HEK293 (cell line): ENCODE data around the gene PI4KA.
A peak's percentile ranks its signal among the peaks of the same experiment; 100 is the strongest.

Experiments
- CTCF ChIA-PET: fragments of 350-600 bp; formaldehyde crosslinking; extraction: SDS; loops from one replicate; lab custom pipeline; 2021; ENCODE audit warnings: antibody characterized with exemption; lab: Yijun Ruan, JAX
- POLR2A ChIA-PET: fragments of 300-600 bp; formaldehyde crosslinking; extraction: SDS; loops from one replicate; lab custom pipeline; 2020; ENCODE audit warnings: antibody characterized with exemption, inconsistent platforms; lab: Yijun Ruan, JAX
- H3K27ac ChIP-seq: fragments of 200-500 bp; sonication (Bioruptor generic); 2 replicates; pipeline ENCODE4 v1.5.1; 2014; ENCODE audit warnings: low read depth, low read length, control low read depth, inconsistent platforms; ENCODE audit errors: extremely low read depth
- H3K36me3 ChIP-seq, 2 experiments: fragments of 200-500 bp in 1 of 2; sonication (Bioruptor generic) in 1 of 2; 1 replicate in 1 of 2; 2 replicates in 1 of 2; pipeline ENCODE4 v1.5.1; 2014 to 2017; ENCODE audit warnings: inconsistent platforms in 2 of 2, low read length in 2 of 2; ENCODE audit not compliant: control insufficient read depth in 2 of 2, insufficient read depth in 1 of 2
- H3K4me1 ChIP-seq: fragments of 200-500 bp; sonication (Bioruptor generic); 2 replicates; pipeline ENCODE4 v1.5.1; 2014; ENCODE audit warnings: mild to moderate bottlenecking, low read length, inconsistent platforms; ENCODE audit not compliant: control insufficient read depth, insufficient read depth
- H3K4me3 ChIP-seq: 2 replicates; pipeline ENCODE4 v1.5.1; 2011; ENCODE audit warnings: low read depth, mild to moderate bottlenecking, control low read depth, low read length, moderate library complexity
- H3K9me3 ChIP-seq: fragments of 200-500 bp; sonication (Bioruptor generic); 2 replicates; pipeline ENCODE4 v1.5.1; 2014; ENCODE audit warnings: low read depth, low read length, inconsistent platforms; ENCODE audit not compliant: control insufficient read depth, insufficient read depth
- ZBTB1 ChIP-seq: fragments of 450-650 bp; formaldehyde crosslinking; IDR thresholded peaks from 2 replicates; pipeline ENCODE4 v1.5.1; 2016; ENCODE audit warnings: missing biosample characterization, missing genetic modification characterization
- ZIC2 ChIP-seq: fragments of 450-650 bp; formaldehyde crosslinking; IDR thresholded peaks from 2 replicates; pipeline ENCODE4 v1.5.1; 2016; ENCODE audit warnings: missing biosample characterization, missing genetic modification characterization
- ZNF155 ChIP-seq: fragments of 450-650 bp; formaldehyde crosslinking; IDR thresholded peaks from 2 replicates; pipeline ENCODE4 v1.5.1; 2016; ENCODE audit warnings: missing biosample characterization, missing genetic modification characterization
- ZNF174 ChIP-seq: fragments of 450-650 bp; formaldehyde crosslinking; IDR thresholded peaks from 2 replicates; pipeline ENCODE4 v1.5.0; 2017; ENCODE audit warnings: missing biosample characterization, mild to moderate bottlenecking, missing genetic modification characterization
- ZNF214 ChIP-seq: fragments of 450-650 bp; formaldehyde crosslinking; IDR thresholded peaks from 2 replicates; pipeline ENCODE4 v1.5.1; 2017; ENCODE audit warnings: missing biosample characterization, mild to moderate bottlenecking, missing genetic modification characterization, borderline replicate concordance
- ZNF837 ChIP-seq: fragments of 450-650 bp; formaldehyde crosslinking; IDR thresholded peaks from 2 replicates; pipeline ENCODE4 v1.5.1; 2016; ENCODE audit warnings: missing biosample characterization, missing genetic modification characterization
- TF ChIP-seq, protein P1 (sequence below): fragments of 450-650 bp; formaldehyde crosslinking; IDR thresholded peaks from 2 replicates; pipeline ENCODE4 v1.5.1; 2016; ENCODE audit warnings: missing biosample characterization, missing genetic modification characterization
- TF ChIP-seq, protein P2 (sequence below): fragments of 450-650 bp; formaldehyde crosslinking; IDR thresholded peaks from 2 replicates; pipeline ENCODE4 v1.5.1; 2016; ENCODE audit warnings: missing biosample characterization, missing genetic modification characterization
- TF ChIP-seq, protein P3 (sequence below): fragments of 450-650 bp; formaldehyde crosslinking; IDR thresholded peaks from 2 replicates; pipeline ENCODE4 v1.5.0; 2017; ENCODE audit warnings: missing biosample characterization, missing genetic modification characterization, borderline replicate concordance
- TF ChIP-seq, protein P4 (sequence below): fragments of 450-650 bp; formaldehyde crosslinking; IDR thresholded peaks from 2 replicates; pipeline ENCODE4 v1.5.1; 2016; ENCODE audit warnings: missing biosample characterization, missing genetic modification characterization
- TF ChIP-seq, protein P5 (sequence below): fragments of 450-650 bp; formaldehyde crosslinking; IDR thresholded peaks from 2 replicates; pipeline ENCODE4; 2016; ENCODE audit warnings: missing biosample characterization, missing genetic modification characterization
- TF ChIP-seq, protein P6 (sequence below): fragments of 450-650 bp; formaldehyde crosslinking; IDR thresholded peaks from 2 replicates; pipeline ENCODE4 v1.5.1; 2017; ENCODE audit warnings: missing biosample characterization, mild to moderate bottlenecking, missing genetic modification characterization, moderate library complexity
- TF ChIP-seq, protein P7 (sequence below): fragments of 450-650 bp; formaldehyde crosslinking; IDR thresholded peaks from 2 replicates; pipeline ENCODE4 v1.5.1; 2016; ENCODE audit warnings: missing biosample characterization, missing genetic modification characterization

Gene PI4KA

DNA sequence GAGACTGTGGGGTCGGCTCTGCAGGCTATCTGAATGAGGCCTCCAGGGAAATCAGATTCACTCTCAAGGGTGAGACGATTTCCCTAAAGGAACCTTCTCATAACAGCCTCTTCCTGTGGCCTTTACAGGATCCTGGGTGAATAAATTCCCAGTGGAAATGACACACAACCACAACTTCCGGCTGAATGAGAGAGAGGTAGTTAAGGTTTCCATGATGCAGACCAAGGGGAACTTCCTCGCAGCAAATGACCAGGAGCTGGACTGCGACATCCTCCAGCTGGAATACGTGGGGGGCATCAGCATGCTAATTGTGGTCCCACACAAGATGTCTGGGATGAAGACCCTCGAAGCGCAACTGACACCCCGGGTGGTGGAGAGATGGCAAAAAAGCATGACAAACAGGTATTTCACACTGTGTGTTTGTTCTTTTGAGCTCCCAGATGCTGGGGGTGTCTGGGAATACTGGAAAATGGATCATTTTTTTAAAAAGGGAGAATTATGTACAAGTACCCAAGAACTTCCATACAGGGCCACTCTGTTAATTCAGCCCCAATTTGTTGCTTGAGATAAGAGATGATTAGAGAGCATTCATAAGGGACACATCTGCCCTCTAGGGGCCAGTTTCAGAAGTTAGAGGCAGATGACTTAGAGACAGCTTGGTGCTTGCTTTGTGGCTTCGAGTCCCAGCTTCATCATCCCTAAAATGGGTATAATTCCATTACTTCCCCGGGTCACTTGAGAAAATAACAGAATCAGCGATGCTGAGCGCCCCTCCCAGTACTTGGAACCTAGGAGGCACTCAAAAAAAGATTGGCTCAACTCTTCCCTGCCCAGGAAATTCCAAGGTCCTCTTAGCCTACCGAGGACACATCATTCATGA lies 74.5 kb downstream of the PI4KA start (continued):
- TF ChIP-seq, protein P1, sequence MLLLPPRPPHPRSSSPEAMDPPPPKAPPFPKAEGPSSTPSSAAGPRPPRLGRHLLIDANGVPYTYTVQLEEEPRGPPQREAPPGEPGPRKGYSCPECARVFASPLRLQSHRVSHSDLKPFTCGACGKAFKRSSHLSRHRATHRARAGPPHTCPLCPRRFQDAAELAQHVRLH (tag by site-specific recombination), result no peak
- TF ChIP-seq, protein P2, sequence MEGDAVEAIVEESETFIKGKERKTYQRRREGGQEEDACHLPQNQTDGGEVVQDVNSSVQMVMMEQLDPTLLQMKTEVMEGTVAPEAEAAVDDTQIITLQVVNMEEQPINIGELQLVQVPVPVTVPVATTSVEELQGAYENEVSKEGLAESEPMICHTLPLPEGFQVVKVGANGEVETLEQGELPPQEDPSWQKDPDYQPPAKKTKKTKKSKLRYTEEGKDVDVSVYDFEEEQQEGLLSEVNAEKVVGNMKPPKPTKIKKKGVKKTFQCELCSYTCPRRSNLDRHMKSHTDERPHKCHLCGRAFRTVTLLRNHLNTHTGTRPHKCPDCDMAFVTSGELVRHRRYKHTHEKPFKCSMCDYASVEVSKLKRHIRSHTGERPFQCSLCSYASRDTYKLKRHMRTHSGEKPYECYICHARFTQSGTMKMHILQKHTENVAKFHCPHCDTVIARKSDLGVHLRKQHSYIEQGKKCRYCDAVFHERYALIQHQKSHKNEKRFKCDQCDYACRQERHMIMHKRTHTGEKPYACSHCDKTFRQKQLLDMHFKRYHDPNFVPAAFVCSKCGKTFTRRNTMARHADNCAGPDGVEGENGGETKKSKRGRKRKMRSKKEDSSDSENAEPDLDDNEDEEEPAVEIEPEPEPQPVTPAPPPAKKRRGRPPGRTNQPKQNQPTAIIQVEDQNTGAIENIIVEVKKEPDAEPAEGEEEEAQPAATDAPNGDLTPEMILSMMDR, result peak; percentile 34; the same call in 1 of the 2 replicates
- TF ChIP-seq, protein P3, sequence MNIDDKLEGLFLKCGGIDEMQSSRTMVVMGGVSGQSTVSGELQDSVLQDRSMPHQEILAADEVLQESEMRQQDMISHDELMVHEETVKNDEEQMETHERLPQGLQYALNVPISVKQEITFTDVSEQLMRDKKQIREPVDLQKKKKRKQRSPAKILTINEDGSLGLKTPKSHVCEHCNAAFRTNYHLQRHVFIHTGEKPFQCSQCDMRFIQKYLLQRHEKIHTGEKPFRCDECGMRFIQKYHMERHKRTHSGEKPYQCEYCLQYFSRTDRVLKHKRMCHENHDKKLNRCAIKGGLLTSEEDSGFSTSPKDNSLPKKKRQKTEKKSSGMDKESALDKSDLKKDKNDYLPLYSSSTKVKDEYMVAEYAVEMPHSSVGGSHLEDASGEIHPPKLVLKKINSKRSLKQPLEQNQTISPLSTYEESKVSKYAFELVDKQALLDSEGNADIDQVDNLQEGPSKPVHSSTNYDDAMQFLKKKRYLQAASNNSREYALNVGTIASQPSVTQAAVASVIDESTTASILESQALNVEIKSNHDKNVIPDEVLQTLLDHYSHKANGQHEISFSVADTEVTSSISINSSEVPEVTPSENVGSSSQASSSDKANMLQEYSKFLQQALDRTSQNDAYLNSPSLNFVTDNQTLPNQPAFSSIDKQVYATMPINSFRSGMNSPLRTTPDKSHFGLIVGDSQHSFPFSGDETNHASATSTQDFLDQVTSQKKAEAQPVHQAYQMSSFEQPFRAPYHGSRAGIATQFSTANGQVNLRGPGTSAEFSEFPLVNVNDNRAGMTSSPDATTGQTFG, result no peak

DNA sequence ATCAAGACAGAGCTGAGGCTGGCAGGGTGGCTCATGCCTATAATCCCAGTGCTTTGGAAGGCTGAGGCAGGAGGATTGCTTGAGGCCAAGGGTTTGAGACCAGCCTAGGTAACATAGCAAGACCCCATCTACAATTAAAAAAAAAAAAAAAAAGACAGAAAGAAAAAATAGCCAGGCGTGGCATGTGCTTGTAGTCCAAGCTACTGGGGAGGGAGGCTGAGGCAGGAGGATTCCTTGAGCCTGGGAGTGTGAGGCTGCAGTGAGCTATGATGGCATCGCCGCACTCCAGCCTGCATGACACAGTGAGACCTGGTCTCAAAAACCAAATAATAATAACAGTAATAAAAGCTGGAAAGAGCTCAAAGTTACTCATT lies 75.3 kb downstream of the PI4KA start:
- Histone ChIP-seq H3K27ac (no peak overlapping the region), H3K9me3 (no peaks in the 10 kb centered on the region), H3K4me3 (no peak overlapping the region), H3K36me3 (peaks cover 0 to 47% of the 10 kb centered on the region in 2 experiments; a peak in 1 of 3 replicates), H3K4me1 (no peaks in the 10 kb centered on the region)
- ChIA-PET POLR2A (no interaction called here), CTCF (interaction anchor here (0.6 to 4.0 kb wide), 18 partner anchors 8 to 177 kb away, joined by 3 to 34 read pairs (median 5); partner anchors contain the start of gene SERPIND1)
- TF ChIP-seq ZNF174 (tag by site-specific recombination), result no peak
- TF ChIP-seq, protein P4, sequence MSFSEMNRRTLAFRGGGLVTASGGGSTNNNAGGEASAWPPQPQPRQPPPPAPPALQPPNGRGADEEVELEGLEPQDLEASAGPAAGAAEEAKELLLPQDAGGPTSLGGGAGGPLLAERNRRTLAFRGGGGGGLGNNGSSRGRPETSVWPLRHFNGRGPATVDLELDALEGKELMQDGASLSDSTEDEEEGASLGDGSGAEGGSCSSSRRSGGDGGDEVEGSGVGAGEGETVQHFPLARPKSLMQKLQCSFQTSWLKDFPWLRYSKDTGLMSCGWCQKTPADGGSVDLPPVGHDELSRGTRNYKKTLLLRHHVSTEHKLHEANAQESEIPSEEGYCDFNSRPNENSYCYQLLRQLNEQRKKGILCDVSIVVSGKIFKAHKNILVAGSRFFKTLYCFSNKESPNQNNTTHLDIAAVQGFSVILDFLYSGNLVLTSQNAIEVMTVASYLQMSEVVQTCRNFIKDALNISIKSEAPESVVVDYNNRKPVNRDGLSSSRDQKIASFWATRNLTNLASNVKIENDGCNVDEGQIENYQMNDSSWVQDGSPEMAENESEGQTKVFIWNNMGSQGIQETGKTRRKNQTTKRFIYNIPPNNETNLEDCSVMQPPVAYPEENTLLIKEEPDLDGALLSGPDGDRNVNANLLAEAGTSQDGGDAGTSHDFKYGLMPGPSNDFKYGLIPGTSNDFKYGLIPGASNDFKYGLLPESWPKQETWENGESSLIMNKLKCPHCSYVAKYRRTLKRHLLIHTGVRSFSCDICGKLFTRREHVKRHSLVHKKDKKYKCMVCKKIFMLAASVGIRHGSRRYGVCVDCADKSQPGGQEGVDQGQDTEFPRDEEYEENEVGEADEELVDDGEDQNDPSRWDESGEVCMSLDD (tag by site-specific recombination), result no peak
- no peak for TF ChIP-seq ZNF155 (tag by site-specific recombination)
- no peak for TF ChIP-seq ZNF837 (tag by site-specific recombination)
- TF ChIP-seq, protein P5, sequence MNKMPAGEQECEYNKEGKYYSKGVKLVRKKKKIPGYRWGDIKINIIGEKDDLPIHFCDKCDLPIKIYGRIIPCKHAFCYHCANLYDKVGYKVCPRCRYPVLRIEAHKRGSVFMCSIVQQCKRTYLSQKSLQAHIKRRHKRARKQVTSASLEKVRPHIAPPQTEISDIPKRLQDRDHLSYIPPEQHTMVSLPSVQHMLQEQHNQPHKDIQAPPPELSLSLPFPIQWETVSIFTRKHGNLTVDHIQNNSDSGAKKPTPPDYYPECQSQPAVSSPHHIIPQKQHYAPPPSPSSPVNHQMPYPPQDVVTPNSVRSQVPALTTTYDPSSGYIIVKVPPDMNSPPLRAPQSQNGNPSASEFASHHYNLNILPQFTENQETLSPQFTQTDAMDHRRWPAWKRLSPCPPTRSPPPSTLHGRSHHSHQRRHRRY (tag by site-specific recombination), result no peak
- TF ChIP-seq ZBTB1, result no peak

DNA sequence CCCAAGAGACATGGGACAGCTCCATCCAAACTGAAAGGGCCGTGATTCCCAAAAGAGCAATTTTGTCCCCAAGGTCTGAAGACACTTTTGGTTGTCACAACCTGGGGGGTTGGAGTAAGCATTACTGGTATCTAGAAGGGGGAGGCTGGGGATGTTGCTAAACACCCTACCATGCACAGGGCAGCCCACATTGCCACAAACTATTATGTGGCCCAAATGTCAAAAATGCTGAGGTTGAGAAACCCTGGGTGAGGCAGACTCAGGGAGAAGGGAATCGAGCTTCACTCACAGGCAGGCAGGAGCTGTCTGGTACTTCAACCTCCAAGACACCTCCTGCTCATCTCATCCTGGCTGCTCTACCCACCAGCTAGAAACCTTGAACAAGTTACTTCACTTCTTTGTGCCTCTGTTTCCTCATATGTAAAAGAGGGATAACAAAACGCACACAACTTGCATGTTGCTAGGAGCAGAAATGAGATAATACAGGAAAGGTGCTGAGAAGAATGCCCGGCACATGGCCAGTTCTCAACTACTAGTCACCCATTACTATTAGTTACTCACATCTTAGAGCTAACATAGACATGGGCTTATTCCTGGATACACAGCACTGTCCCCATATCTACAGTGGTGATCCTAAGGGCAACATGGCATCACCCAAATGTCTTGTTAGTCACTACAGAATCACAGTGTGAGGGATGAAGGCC lies 75.9 kb downstream of the PI4KA start:
- no peaks in the 10 kb centered on the region for H3K4me1 ChIP-seq
- TF ChIP-seq ZIC2 (tag by site-specific recombination) (no peak), ZNF214 (tag by site-specific recombination) (no peak)
- TF ChIP-seq, protein P6, sequence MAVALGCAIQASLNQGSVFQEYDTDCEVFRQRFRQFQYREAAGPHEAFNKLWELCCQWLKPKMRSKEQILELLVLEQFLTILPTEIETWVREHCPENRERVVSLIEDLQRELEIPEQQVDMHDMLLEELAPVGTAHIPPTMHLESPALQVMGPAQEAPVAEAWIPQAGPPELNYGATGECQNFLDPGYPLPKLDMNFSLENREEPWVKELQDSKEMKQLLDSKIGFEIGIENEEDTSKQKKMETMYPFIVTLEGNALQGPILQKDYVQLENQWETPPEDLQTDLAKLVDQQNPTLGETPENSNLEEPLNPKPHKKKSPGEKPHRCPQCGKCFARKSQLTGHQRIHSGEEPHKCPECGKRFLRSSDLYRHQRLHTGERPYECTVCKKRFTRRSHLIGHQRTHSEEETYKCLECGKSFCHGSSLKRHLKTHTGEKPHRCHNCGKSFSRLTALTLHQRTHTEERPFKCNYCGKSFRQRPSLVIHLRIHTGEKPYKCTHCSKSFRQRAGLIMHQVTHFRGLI (tag by site-specific recombination), result no peak
- TF ChIP-seq, protein P7, sequence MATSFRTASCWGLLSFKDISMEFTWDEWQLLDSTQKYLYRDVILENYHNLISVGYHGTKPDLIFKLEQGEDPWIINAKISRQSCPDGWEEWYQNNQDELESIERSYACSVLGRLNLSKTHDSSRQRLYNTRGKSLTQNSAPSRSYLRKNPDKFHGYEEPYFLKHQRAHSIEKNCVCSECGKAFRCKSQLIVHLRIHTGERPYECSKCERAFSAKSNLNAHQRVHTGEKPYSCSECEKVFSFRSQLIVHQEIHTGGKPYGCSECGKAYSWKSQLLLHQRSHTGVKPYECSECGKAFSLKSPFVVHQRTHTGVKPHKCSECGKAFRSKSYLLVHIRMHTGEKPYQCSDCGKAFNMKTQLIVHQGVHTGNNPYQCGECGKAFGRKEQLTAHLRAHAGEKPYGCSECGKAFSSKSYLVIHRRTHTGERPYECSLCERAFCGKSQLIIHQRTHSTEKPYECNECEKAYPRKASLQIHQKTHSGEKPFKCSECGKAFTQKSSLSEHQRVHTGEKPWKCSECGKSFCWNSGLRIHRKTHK, result no peak

More for the DNA sequence above, 75.9 kb downstream of the PI4KA start:
- Histone ChIP-seq H3K9me3 (no peaks in the 10 kb centered on the region), H3K4me3 (no peak overlapping the region), H3K36me3 (peaks cover 0 to 42% of the 10 kb centered on the region in 2 experiments; a peak in 1 of 3 replicates), H3K27ac (no peak overlapping the region)
- POLR2A ChIA-PET, result no interaction called here
- CTCF ChIA-PET, result interaction anchor here (0.6 to 4.0 kb wide), 12 partner anchors 9 to 110 kb away, joined by 3 to 34 read pairs (median 6); partner anchors contain the start of gene SERPIND1
